Smooth muscle cell (in vitro differentiated cells): ENCODE results near the gene GRID2. TPM values are rescaled to one million over a fixed set of nuclear protein-coding genes. Genes with fewer than 3 reads are reported as not detected.

Source experiments
- DNase-seq: peaks from one replicate; lab custom pipeline; 2025; ENCODE audit not compliant: unreplicated experiment; lab: John Stamatoyannopoulos, UW
- H2AFZ ChIP-seq: fragments of 200-600 bp; sonication (generic); 2 replicates; pipeline ENCODE4 v1.6.0; 2016; ENCODE audit warnings: antibody characterized with exemption, low read depth, mild to moderate bottlenecking
- H3F3A ChIP-seq: fragments of 200-600 bp; sonication (generic); 2 replicates; pipeline ENCODE4 v1.6.0; 2017; ENCODE audit warnings: antibody characterized with exemption, low read depth
- H3K27ac ChIP-seq: fragments of 200-600 bp; sonication (generic); 2 replicates; pipeline ENCODE4 v1.5.1; 2016; ENCODE audit warnings: low read depth, mild to moderate bottlenecking
- H3K27me3 ChIP-seq: fragments of 200-600 bp; sonication (generic); 2 replicates; pipeline ENCODE4 v1.6.1; 2016; ENCODE audit warnings: low read depth, mild to moderate bottlenecking
- H3K36me3 ChIP-seq: fragments of 200-600 bp; sonication (generic); 2 replicates; pipeline ENCODE4 v1.5.1; 2016; ENCODE audit warnings: low read depth
- H3K4me1 ChIP-seq: fragments of 200-600 bp; sonication (generic); 2 replicates; pipeline ENCODE4 v1.5.1; 2016; ENCODE audit warnings: low read depth
- H3K4me2 ChIP-seq: fragments of 200-600 bp; sonication (generic); 2 replicates; pipeline ENCODE4 v1.6.0; 2016; ENCODE audit warnings: mild to moderate bottlenecking
- H3K4me3 ChIP-seq: fragments of 200-600 bp; sonication (generic); 2 replicates; pipeline ENCODE4 v1.5.1; 2016; ENCODE audit warnings: mild to moderate bottlenecking
- H3K79me2 ChIP-seq: fragments of 200-600 bp; sonication (generic); 2 replicates; pipeline ENCODE4 v1.6.0; 2016; ENCODE audit warnings: low read depth, mild to moderate bottlenecking
- H3K9ac ChIP-seq: fragments of 200-600 bp; sonication (generic); 2 replicates; pipeline ENCODE4 v1.6.0; 2016; ENCODE audit warnings: low read depth
- H3K9me3 ChIP-seq: fragments of 200-600 bp; sonication (generic); replicated peaks from 2 replicates; pipeline ENCODE4 v1.5.1; 2016; ENCODE audit warnings: low read depth
- H4K20me1 ChIP-seq: fragments of 200-600 bp; sonication (generic); 2 replicates; pipeline ENCODE4 v1.6.0; 2016; ENCODE audit warnings: low read depth
- CTCF ChIP-seq: fragments of 200-600 bp; sonication (generic); IDR thresholded peaks from 2 replicates; pipeline ENCODE4 v1.5.1; 2017; ENCODE audit warnings: borderline replicate concordance, mild to moderate bottlenecking, antibody characterized with exemption; ENCODE audit not compliant: insufficient read depth, poor library complexity, severe bottlenecking
- WGBS: methylation state at CpG from one replicate; pipeline ENCODE4 v1.1.7; 2016; ENCODE audit warnings: low lambda C conversion rate; 5-methylcytosine and 5-hydroxymethylcytosine counted together
- polyA plus RNA-seq: library from polyadenylated mRNA; unstranded; fragments of >200 nt; fragmentation: Nextera tagmentation; extraction: Ambion mirVana; gene quantifications from 2 replicates; pipeline ENCODE4 v1.2.1, GENCODE V29; 2016
- total RNA-seq: library from RNA; depleted of rRNA; stranded (reverse); fragments of >200 nt; gene quantifications from 2 replicates; pipeline ENCODE4 v1.2.3, GENCODE V29; 2014

Gene GRID2
- total and polyA plus RNA-seq, 2 experiments from 2014 or later = 1.2 TPM; not detected in 1

GRCh38 chr4:93092765-93093164 is 789.0 kb downstream of the GRID2 start:
- no peak for TF ChIP-seq CTCF
- no peaks in the 10 kb centered on the region for H3K4me1 ChIP-seq
- no peaks in the 10 kb centered on the region for H3K27me3 ChIP-seq
- WGBS = 88% methylated on average over 2 of the region's 2 CpGs
- no peaks in the 10 kb centered on the region for H3K79me2 ChIP-seq
- no peak overlapping the region for H3K9ac ChIP-seq
- no peaks in the 10 kb centered on the region for H4K20me1 ChIP-seq
- no peak overlapping the region for H3K4me2 ChIP-seq
- no peaks in the 10 kb centered on the region for H3K9me3 ChIP-seq
- no peak overlapping the region for H2AFZ ChIP-seq
- DNase-seq = no peak
- no peaks in the 10 kb centered on the region for H3F3A ChIP-seq
- no peaks in the 10 kb centered on the region for H3K36me3 ChIP-seq
- no peak overlapping the region for H3K4me3 ChIP-seq
- H3K27ac ChIP-seq = no peak overlapping the region

GRCh38 chr4:93103042-93103441 is 799.3 kb downstream of the GRID2 start:
- H2AFZ ChIP-seq = no peak overlapping the region
- no peaks in the 10 kb centered on the region for H3K79me2 ChIP-seq
- WGBS = 86% methylated on average over 7 of the region's 7 CpGs
- no peak overlapping the region for H3K4me3 ChIP-seq
- TF ChIP-seq CTCF = no peak
- H3K27me3 ChIP-seq = no peaks in the 10 kb centered on the region
- H3F3A ChIP-seq = no peaks in the 10 kb centered on the region
- no peaks in the 10 kb centered on the region for H3K4me1 ChIP-seq
- no peak overlapping the region for H3K27ac ChIP-seq
- no peaks in the 10 kb centered on the region for H4K20me1 ChIP-seq
- no peak overlapping the region for H3K9ac ChIP-seq
- H3K36me3 ChIP-seq = no peaks in the 10 kb centered on the region
- no peak overlapping the region for H3K4me2 ChIP-seq
- no peaks in the 10 kb centered on the region for H3K9me3 ChIP-seq
- DNase-seq = no peak

- no peaks in the 10 kb centered on the region for H3K36me3 ChIP-seq
- no peaks in the 10 kb centered on the region for H3K9me3 ChIP-seq
- DNase-seq = no peak
- no peak overlapping the region for H3K4me3 ChIP-seq
- WGBS = 79% methylated on average over 1 of the region's 1 CpG
- no peaks in the 10 kb centered on the region for H4K20me1 ChIP-seq
- no peaks in the 10 kb centered on the region for H3K4me1 ChIP-seq
- no peak overlapping the region for H3K9ac ChIP-seq
- no peaks in the 10 kb centered on the region for H3K27me3 ChIP-seq
- no peaks in the 10 kb centered on the region for H3F3A ChIP-seq
- no peak overlapping the region for H3K27ac ChIP-seq
- no peak for TF ChIP-seq CTCF
- no peaks in the 10 kb centered on the region for H3K79me2 ChIP-seq
- H3K4me2 ChIP-seq = no peak overlapping the region
- H2AFZ ChIP-seq = no peak overlapping the region
Observed at GRCh38 chr4:93116624-93117023, 812.9 kb downstream of the GRID2 start.

GRCh38 chr4:93127489-93127888 is 823.7 kb downstream of the GRID2 start:
- H3K4me3 ChIP-seq = no peak overlapping the region
- no peaks in the 10 kb centered on the region for H3K4me1 ChIP-seq
- H3K27ac ChIP-seq = no peak overlapping the region
- no peaks in the 10 kb centered on the region for H3F3A ChIP-seq
- no peak overlapping the region for H3K9ac ChIP-seq
- no peaks in the 10 kb centered on the region for H3K27me3 ChIP-seq
- H3K9me3 ChIP-seq = no peaks in the 10 kb centered on the region
- H2AFZ ChIP-seq = no peak overlapping the region
- 97% methylated on average over 2 of the region's 2 CpGs for WGBS
- no peak overlapping the region for H3K4me2 ChIP-seq
- no peak for DNase-seq
- no peak for TF ChIP-seq CTCF
- no peaks in the 10 kb centered on the region for H3K79me2 ChIP-seq
- no peaks in the 10 kb centered on the region for H4K20me1 ChIP-seq
- H3K36me3 ChIP-seq = no peaks in the 10 kb centered on the region
